Stomach (tissue), 9 donors: ENCODE measurements around the gene ABCA7. TPM values are rescaled to one million over a fixed set of nuclear protein-coding genes. Genes with fewer than 3 reads are reported as not detected.

Experiments used
- DNase-seq, 2 donors: peaks; one replicate each; pipeline versions ENCODE4 v3.0.0 to v3.0.0-alpha.2; 2013 to 2019
- H3K27ac ChIP-seq, 5 donors: fragments of 200-600 bp in 4 of 5; sonication (generic) in 4 of 5; one replicate each; pipeline ENCODE4 v1.5.1; 2013 to 2019; ENCODE audit warnings: mild to moderate bottlenecking in 1 of 5, moderate library complexity in 1 of 5
- H3K27me3 ChIP-seq, 3 donors: fragments of 200-600 bp; sonication (generic); one replicate each; pipeline ENCODE4 v1.5.1; 2017 to 2019; ENCODE audit warnings: mixed run types in 1 of 3
- H3K36me3 ChIP-seq, 4 donors: fragments of 200-600 bp; sonication (generic); 1 replicate in 3 of 4; 2 replicates in 1 of 4; pipeline ENCODE4 v1.5.1; 2016 to 2019
- H3K4me1 ChIP-seq, 4 donors: fragments of 200-600 bp; sonication (generic); one replicate each; pipeline ENCODE4 v1.5.1; 2016 to 2019
- H3K4me3 ChIP-seq, 4 donors: fragments of 200-600 bp; sonication (generic) in 3 of 4; one replicate each; pipeline ENCODE4 v1.5.1; 2016 to 2019; ENCODE audit warnings: mild to moderate bottlenecking in 1 of 4
- H3K9me3 ChIP-seq, 4 donors: fragments of 200-600 bp; sonication (generic); one replicate each; pipeline ENCODE4 v1.5.1; 2016 to 2019
- EP300 ChIP-seq: sonication (generic); formaldehyde crosslinking; IDR thresholded peaks from one replicate; pipeline ENCODE4 v1.6.1; 2017; ENCODE audit warnings: antibody characterized with exemption
- POLR2A ChIP-seq, 4 donors: fragments of 450-650 bp; IDR thresholded peaks; one replicate each; pipeline ENCODE4 v1.6.1; 2016; ENCODE audit warnings: antibody characterized with exemption in 4 of 4, control low read depth in 2 of 4, mild to moderate bottlenecking in 1 of 4, moderate library complexity in 1 of 4
- POLR2AphosphoS5 ChIP-seq, 3 donors: sonication (generic); formaldehyde crosslinking; IDR thresholded peaks; one replicate each; pipeline ENCODE4 v1.6.1; 2016; ENCODE audit warnings: antibody characterized with exemption in 3 of 3
- WGBS, 5 donors: extraction: QIAGEN DNeasy Blood & Tissue Kit in 3 of 5; methylation state at CpG; one replicate each; pipeline versions ENCODE4 v1.1.5 to v1.1.7; 2013 to 2018; 5-methylcytosine and 5-hydroxymethylcytosine counted together
- intact Hi-C: fragments of 100-400 bp; cut with DNase I; formaldehyde crosslinking; loops from one replicate; pipeline ENCODE4 v1.15.1; 2023; ENCODE audit warnings: low total_unique reads
- polyA plus RNA-seq, 3 donors: library from polyadenylated mRNA; stranded (reverse); fragments of 200-250 nt; gene quantifications; one replicate each; pipeline ENCODE4 v1.2.3, GENCODE V29; 2013
- total RNA-seq, 5 donors: library from RNA; depleted of rRNA; stranded (reverse); fragments of >200 nt; gene quantifications; one replicate each; pipeline versions ENCODE4 v1.1.0 to v1.2.3, GENCODE V29; 2014 to 2016
- TF ChIP-seq, protein P1 (sequence below), 7 experiments: fragments of 450-650 bp in 4 of 7; fragments of 200-600 bp in 3 of 7; sonication (generic) in 3 of 7; IDR thresholded peaks; one replicate each; pipeline ENCODE4 v1.5.1; 2016 to 2019; ENCODE audit warnings: antibody characterized with exemption in 7 of 7, control low read depth in 2 of 7, mild to moderate bottlenecking in 1 of 7
- donor health status: healthy with polysubstance abuse.
- donor health status: Bipolar disorder and iron deficiency.
- donor health status: healthy.

ABCA7 gene
- total and polyA plus RNA-seq, 8 donors = 5.1 to 144 (median 34.7) TPM

DNA sequence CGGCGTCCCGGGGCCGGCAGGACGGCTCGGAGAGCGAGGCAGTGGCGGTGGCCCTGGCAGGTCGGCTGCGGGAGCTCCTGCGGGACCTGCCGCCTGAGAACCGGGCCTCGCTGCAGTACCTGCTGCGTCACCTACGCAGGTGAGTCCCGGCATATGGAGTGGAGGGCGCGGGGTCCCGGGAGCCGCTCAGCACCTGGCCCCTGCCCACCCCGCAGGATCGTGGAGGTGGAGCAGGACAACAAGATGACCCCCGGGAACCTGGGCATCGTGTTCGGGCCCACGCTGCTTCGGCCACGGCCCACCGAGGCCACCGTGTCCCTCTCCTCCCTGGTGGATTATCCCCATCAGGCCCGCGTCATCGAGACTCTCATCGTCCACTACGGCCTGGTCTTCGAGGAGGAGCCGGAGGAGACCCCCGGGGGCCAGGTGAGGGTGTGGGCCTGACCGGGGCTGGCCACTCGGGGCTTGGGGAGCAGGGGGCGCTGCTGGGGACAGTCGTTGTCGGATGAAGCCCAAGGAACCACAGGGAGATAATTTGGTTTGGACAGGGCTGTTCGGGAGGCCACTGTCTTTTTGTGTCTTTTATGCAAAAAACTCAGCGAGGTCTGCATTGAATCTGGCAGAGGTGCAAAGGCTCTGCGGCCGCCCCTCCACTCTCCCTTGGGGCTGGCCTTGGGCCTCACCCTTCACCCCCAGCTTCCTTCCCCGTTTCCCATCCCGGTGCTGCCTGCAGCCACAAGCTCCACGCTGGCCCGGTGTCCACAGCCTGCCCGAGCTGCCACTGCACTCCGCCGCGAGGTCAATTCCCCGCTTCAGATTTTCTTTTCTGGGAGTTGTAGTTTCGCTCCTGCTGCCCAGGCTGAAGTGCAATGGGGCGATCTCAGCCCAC, 43.3 kb downstream of the ABCA7 start:
- Histone ChIP-seq H3K9me3 (no peaks in the 10 kb centered on the region), H3K36me3 (peaks cover 12 to 77% (median 50%) of the 10 kb centered on the region in 4 donors), H3K4me1 (peaks cover 8 to 48% (median 29%) of the 10 kb centered on the region in 4 donors), H3K4me3 (peak overlapping the region; percentile 24 to 43 (median 28)), H3K27me3 (peaks cover 0 to 16% (median 0%) of the 10 kb centered on the region in 3 donors), H3K27ac (peak overlapping the region; percentile 60 to 78 (median 69))
- no peak for TF ChIP-seq POLR2AphosphoS5 (IDR thresholded peaks at IDR 0.05)
- no peak for TF ChIP-seq POLR2A (IDR thresholded peaks at IDR 0.05)
- WGBS, 5 donors = 67 to 78% (median 75%) methylated on average over 51 to 59 of the region's 59 CpGs
- intact Hi-C loops = no loop called here
- DNase-seq = no peak

DNA sequence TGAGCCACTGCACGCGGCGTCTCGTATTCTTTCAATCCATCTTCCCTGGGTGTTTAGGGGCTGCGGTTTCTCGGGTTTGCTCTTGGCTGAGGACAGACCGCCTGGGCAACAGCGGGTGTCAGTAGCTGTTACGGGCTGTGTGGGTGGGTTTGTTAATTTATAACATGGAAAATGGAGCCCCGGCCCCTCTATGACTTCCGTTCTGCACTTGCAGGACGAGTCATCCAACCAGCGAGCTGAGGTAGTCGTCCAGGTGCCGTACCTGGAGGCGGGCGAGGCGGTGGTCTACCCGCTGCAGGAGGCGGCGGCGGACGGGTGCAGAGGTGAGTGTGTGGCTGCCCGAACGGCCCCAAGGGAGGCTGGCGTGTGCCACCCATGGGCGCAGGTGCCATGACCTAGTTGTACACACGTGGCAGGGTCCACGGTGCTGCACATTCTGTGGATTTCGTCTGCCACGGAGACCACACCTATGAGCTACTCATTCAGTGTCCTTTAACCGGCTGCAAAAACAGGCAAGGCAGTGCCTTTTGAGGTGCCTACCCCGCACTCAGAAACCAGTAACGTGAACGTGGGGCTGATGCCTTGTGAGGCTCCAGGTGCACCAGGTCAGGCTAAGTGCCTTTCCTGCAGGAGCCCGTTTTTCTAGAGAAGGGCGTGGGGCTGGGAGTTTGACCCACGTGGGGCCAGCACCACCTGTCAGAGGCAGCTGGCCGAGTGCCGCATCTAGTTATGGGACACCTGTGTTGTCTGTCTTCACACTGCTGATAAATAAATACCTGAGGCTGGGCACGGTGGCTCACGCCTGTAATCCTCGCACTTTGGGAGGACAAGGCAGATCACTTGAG, 44.3 kb downstream of the ABCA7 start:
- intact Hi-C loops = no loop called here
- WGBS, 5 donors = 66 to 74% (median 71%) methylated on average over 40 to 43 of the region's 43 CpGs

DNA sequence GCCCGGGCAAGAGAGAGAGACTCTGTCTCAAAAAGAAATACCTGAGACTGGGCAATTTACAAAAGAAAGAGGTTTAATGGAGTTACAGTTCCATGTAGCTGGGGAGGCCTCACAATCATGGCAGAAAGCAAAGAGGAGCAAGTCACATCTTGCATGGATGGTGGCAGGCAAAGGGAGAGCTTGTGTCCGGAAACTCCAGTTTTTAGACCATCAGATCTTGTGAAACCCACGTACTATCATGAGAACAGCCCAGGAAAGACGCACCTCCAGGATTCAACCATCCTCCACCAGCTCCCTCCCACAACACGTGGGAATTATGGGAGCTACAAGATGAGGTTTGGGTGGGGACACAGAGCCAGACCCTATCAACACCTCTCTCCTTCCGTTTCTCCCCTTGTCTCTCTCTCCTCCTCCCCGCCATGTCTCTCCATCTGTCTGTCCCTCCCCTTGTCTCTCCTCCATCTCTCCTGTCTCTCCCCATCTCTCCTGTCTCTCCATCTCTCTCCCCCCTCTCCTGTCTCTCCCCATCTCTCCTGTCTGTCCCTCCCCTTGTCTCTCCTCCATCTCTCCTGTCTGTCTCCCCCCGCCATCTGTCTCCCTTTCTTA, 45.2 kb downstream of the ABCA7 start:
- WGBS, 5 donors = 64 to 81% (median 74%) methylated on average over 8 of the region's 8 CpGs
- Histone ChIP-seq H3K4me1 (peaks cover 8 to 67% (median 40%) of the 10 kb centered on the region in 4 donors), H3K9me3 (no peaks in the 10 kb centered on the region), H3K4me3 (no peak overlapping the region), H3K27ac (no peak overlapping the region), H3K27me3 (peaks cover 0 to 16% (median 0%) of the 10 kb centered on the region in 3 donors), H3K36me3 (peaks cover 25 to 88% (median 64%) of the 10 kb centered on the region in 4 donors)
- TF ChIP-seq POLR2A (IDR thresholded peaks at IDR 0.05) = no peak
- TF ChIP-seq, protein P1, sequence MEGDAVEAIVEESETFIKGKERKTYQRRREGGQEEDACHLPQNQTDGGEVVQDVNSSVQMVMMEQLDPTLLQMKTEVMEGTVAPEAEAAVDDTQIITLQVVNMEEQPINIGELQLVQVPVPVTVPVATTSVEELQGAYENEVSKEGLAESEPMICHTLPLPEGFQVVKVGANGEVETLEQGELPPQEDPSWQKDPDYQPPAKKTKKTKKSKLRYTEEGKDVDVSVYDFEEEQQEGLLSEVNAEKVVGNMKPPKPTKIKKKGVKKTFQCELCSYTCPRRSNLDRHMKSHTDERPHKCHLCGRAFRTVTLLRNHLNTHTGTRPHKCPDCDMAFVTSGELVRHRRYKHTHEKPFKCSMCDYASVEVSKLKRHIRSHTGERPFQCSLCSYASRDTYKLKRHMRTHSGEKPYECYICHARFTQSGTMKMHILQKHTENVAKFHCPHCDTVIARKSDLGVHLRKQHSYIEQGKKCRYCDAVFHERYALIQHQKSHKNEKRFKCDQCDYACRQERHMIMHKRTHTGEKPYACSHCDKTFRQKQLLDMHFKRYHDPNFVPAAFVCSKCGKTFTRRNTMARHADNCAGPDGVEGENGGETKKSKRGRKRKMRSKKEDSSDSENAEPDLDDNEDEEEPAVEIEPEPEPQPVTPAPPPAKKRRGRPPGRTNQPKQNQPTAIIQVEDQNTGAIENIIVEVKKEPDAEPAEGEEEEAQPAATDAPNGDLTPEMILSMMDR (IDR thresholded peaks at IDR 0.05) = no peak
- no peak for DNase-seq
- intact Hi-C loops = no loop called here

More for the DNA sequence above, 44.3 kb downstream of the ABCA7 start:
- H3K4me3 ChIP-seq = no peak overlapping the region
- peaks cover 8 to 59% (median 36%) of the 10 kb centered on the region in 4 donors for H3K4me1 ChIP-seq
- H3K9me3 ChIP-seq = no peaks in the 10 kb centered on the region
- peaks cover 22 to 87% (median 60%) of the 10 kb centered on the region in 4 donors for H3K36me3 ChIP-seq
- TF ChIP-seq POLR2AphosphoS5 (IDR thresholded peaks at IDR 0.05) (no peak), POLR2A (IDR thresholded peaks at IDR 0.05) (no peak), EP300 (no peak)
- TF ChIP-seq, protein P1 (IDR thresholded peaks at IDR 0.05) = no peak
- no peak for DNase-seq
- H3K27me3 ChIP-seq = peaks cover 0 to 16% (median 0%) of the 10 kb centered on the region in 3 donors
- no peak overlapping the region for H3K27ac ChIP-seq

DNA sequence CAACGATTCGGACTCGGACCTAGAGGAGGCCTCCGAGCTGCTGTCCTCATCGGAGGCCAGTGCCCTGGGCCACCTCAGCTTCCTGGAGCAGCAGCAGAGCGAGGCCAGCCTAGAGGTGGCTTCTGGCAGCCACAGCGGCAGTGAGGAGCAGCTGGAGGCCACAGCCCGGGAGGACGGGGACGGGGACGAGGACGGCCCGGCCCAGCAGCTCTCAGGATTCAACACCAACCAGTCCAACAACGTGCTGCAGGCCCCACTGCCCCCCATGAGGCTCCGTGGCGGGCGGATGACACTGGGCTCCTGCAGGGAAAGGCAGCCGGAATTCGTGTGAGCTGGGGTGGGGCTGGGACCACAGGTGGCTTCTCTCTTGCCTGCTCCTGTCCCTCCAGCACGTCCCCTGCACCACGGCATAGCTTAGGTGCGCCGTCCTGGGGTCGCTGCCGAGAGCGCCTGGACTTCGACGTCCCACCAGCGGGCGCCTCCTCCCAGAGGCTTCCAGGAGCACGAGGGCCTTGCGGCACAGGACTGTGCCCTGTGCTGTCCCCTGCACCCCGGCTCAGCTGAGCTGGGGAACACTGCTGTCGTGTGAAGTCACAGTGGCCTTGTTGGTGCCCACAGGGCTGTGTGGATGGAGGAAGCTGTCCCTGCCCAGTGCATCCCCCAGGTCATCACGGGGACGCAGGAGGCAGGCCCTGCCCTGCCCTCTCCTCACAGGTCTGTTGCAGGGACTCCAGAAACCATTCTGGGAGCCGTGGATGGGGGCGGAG, 46.0 kb downstream of the ABCA7 start:
- Histone ChIP-seq H3K27ac (peak overlapping the region in 1 of 5 donors; percentile 76), H3K4me1 (peaks cover 8 to 69% (median 40%) of the 10 kb centered on the region in 4 donors), H3K27me3 (peaks cover 0 to 16% (median 0%) of the 10 kb centered on the region in 3 donors), H3K36me3 (peaks cover 28 to 88% (median 65%) of the 10 kb centered on the region in 4 donors), H3K9me3 (no peaks in the 10 kb centered on the region), H3K4me3 (no peak overlapping the region)
- DNase-seq = no peak
- WGBS, 5 donors = 71 to 78% (median 75%) methylated on average over 31 to 38 of the region's 38 CpGs
- intact Hi-C loops = no loop called here
- TF ChIP-seq POLR2A (IDR thresholded peaks at IDR 0.05) (no peak), POLR2AphosphoS5 (IDR thresholded peaks at IDR 0.05) (no peak)
